ENCODE results near the gene NFASC. TPM values are rescaled to one million over a fixed set of nuclear protein-coding genes. Genes with fewer than 3 reads are reported as not detected.

NFASC gene
- total RNA-seq, 2 donors from 2014 or later, result 27.7 to 45.9 TPM

GRCh38 chr1:204975568-204976235, 105.0 kb downstream of the NFASC start:
- no peak overlapping the region for H3K4me3 ChIP-seq (ENCODE audit: low read length)
- H3K27me3 ChIP-seq (ENCODE audit: control insufficient read depth, insufficient read depth, low read length, poor library complexity, severe bottlenecking), result no peaks in the 10 kb centered on the region
- H3K9me3 ChIP-seq (ENCODE audit: control insufficient read depth, low read length), result no peaks in the 10 kb centered on the region
- WGBS, 2 experiments (ENCODE audit: insufficient coverage in 1 of 2, insufficient read length in 1 of 2), result 76 to 91% methylated on average over 7 to 8 of the region's 8 CpGs
- TF ChIP-seq CTCF (conservative IDR thresholded peaks at IDR 0.05), result peak; percentile 85
- no peaks in the 10 kb centered on the region for H3K9me3 Mint-ChIP-seq
- peak; percentile 91 for DNase-seq
- peaks cover 45% of the 10 kb centered on the region for H3K36me3 Mint-ChIP-seq (ENCODE audit: low read depth)
- H3K27me3 Mint-ChIP-seq (ENCODE audit: insufficient read depth), result no peaks in the 10 kb centered on the region
- H3K9ac ChIP-seq (ENCODE audit: extremely low read depth, low read length, poor library complexity, severe bottlenecking), result no peak overlapping the region
- no peak overlapping the region for H3K27ac Mint-ChIP-seq
- H3K4me1 ChIP-seq (ENCODE audit: control insufficient read depth, insufficient read depth, low read length), result no peaks in the 10 kb centered on the region
- H3K36me3 ChIP-seq (ENCODE audit: control insufficient read depth, insufficient read depth, low read length), result peaks cover 84% of the 10 kb centered on the region
- H3K27ac ChIP-seq (ENCODE audit: low read depth, low read length), result no peak overlapping the region
- peaks cover 12% of the 10 kb centered on the region for H3K4me1 Mint-ChIP-seq
- H3K4me3 Mint-ChIP-seq, result no peak overlapping the region

GRCh38 chr1:204976646-204977045, 106.0 kb downstream of the NFASC start:
- Mint-ChIP-seq H3K27me3 (ENCODE audit: insufficient read depth) (no peaks in the 10 kb centered on the region), H3K9me3 (no peaks in the 10 kb centered on the region), H3K4me1 (peaks cover 12% of the 10 kb centered on the region), H3K4me3 (no peak overlapping the region), H3K36me3 (ENCODE audit: low read depth) (peaks cover 45% of the 10 kb centered on the region), H3K27ac (no peak overlapping the region)
- Histone ChIP-seq H3K9me3 (ENCODE audit: control insufficient read depth, low read length) (no peaks in the 10 kb centered on the region), H3K27ac (ENCODE audit: low read depth, low read length) (no peak overlapping the region), H3K36me3 (ENCODE audit: control insufficient read depth, insufficient read depth, low read length) (peaks cover 84% of the 10 kb centered on the region), H3K4me3 (ENCODE audit: low read length) (no peak overlapping the region), H3K27me3 (ENCODE audit: control insufficient read depth, insufficient read depth, low read length, poor library complexity, severe bottlenecking) (no peaks in the 10 kb centered on the region), H3K9ac (ENCODE audit: extremely low read depth, low read length, poor library complexity, severe bottlenecking) (no peak overlapping the region), H3K4me1 (ENCODE audit: control insufficient read depth, insufficient read depth, low read length) (no peaks in the 10 kb centered on the region)
- no peak for TF ChIP-seq CTCF (conservative IDR thresholded peaks at IDR 0.05)
- WGBS, 2 experiments (ENCODE audit: insufficient coverage in 1 of 2, insufficient read length in 1 of 2), result 91 to 93% methylated on average over 10 to 13 of the region's 13 CpGs
- DNase-seq, result no peak

DNA sequence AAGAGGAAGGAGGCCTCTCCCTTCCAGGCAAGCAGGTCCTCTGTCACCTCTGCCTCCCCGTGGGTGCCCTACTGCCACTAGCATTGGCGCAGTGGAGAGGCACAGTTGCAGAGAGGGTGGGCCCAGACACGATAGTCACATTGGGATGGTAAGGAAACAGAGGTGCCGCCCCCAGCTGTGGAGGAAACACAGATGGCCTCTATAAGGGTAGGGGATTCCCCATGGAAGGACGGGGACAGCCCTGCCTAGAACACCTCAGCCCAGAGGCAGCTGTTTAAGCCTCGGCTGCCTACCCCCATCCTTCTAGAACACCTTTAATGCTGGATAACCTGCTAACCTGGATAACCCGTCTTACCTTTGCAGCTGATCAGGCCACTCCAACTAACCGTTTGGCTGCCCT, 106.7 kb downstream of the NFASC start:
- Mint-ChIP-seq H3K27ac (no peak overlapping the region), H3K27me3 (ENCODE audit: insufficient read depth) (no peaks in the 10 kb centered on the region), H3K4me3 (no peak overlapping the region), H3K9me3 (no peaks in the 10 kb centered on the region), H3K4me1 (peaks cover 12% of the 10 kb centered on the region), H3K36me3 (ENCODE audit: low read depth) (peaks cover 46% of the 10 kb centered on the region)
- DNase-seq, result no peak
- no peak overlapping the region for H3K9ac ChIP-seq (ENCODE audit: extremely low read depth, low read length, poor library complexity, severe bottlenecking)
- WGBS, 2 experiments (ENCODE audit: insufficient coverage in 1 of 2, insufficient read length in 1 of 2), result 89 to 96% methylated on average over 4 to 8 of the region's 8 CpGs
- no peaks in the 10 kb centered on the region for H3K9me3 ChIP-seq (ENCODE audit: control insufficient read depth, low read length)
- peaks cover 84% of the 10 kb centered on the region for H3K36me3 ChIP-seq (ENCODE audit: control insufficient read depth, insufficient read depth, low read length)
- no peak for TF ChIP-seq CTCF (conservative IDR thresholded peaks at IDR 0.05)
- no peak overlapping the region for H3K27ac ChIP-seq (ENCODE audit: low read depth, low read length)
- H3K4me3 ChIP-seq (ENCODE audit: low read length), result no peak overlapping the region
- no peaks in the 10 kb centered on the region for H3K27me3 ChIP-seq (ENCODE audit: control insufficient read depth, insufficient read depth, low read length, poor library complexity, severe bottlenecking)
- no peaks in the 10 kb centered on the region for H3K4me1 ChIP-seq (ENCODE audit: control insufficient read depth, insufficient read depth, low read length)
